ENCODE results near the gene HECTD2. TPM values are rescaled to one million over a fixed set of nuclear protein-coding genes. Genes with fewer than 3 reads are reported as not detected.
"Not testable (repeated sequence)": the region's sequence is repeated elsewhere in the genome, so short reads cannot be mapped to it uniquely, and the experiment has no call there.

Gene HECTD2
- total RNA-seq, 2 experiments from 2014 or later: 7.0 to 7.2 TPM

DNA sequence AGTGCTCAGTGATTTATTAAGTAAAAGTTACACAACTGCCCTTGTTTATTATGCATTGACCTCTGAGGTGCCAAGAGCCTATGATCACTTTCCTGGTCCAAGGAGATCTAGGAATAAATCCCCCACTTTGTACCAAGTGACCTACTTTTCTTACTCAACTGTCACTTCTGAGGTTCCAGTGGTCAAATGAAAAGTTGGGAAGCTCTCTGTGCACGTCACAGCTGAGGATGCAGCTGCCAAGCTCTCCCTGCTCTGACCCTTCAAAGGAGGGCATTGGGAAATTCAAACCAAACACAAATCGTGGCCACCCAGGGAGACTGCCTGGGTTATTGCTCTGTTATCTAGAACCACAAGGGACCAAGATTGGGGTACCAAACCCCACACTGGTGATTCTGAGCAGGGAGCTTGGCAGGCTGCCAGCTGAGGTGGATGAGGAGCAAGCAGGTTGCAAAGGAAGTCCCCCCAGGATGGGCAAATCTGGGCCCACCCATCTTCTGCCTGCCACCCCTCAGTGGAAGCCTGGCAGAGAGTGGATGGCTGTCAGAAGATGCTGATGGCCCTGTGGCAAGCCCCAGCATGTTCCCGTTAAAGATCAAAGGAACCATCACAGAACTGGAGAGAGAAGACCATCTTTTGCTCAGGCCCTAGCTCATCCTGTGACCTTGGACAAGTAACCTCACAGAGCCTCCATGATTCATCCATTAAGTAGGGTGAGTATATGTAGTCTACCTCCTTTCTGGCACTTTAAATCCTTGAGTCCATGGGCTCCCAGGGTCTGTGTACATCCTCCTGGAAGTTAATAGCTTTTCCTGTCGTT, 116.0 kb downstream of the HECTD2 start:
- ChIA-PET POLR2A (no interaction called here), CTCF (no interaction called here)

DNA sequence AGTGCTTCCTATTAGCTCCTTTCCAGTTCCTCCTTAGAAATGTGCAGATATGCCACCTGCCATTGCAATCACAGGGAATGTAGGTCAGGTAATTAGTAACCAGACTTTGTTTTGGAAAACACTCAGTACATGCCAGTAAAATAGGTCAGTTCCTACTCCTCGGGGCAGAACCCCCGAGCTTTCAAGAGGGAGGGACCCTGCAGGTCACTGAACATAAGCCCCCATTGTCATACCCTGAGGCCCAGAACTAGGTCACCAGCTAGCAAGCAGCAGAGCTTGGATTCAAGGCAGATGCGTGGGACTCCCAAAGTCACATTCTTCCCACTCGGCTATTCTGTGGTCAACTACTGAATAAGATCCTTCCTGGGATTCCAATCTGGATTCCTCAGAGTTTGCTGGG, 117.9 kb downstream of the HECTD2 start:
- ChIA-PET CTCF (no interaction called here), POLR2A (no interaction called here)

DNA sequence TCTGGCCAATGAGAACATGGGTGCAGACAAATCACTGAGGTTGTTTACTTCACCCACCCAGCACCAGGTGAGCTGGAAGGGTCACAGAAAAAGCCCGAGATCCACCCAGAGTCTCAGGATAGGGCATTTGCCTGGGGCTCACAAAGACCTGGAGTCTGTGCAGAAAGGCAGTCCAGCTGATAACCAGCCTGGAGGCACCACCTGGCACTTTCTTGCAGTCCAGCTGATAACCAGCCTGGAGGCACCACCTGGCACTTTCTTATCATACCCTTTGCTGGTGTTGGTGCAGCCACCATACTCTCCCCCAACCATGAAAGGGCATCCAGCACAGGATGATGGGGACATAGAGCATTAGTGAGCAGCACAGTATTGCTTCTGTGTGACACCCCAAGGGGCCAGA, 118.6 kb downstream of the HECTD2 start:
- ChIA-PET CTCF (no interaction called here), POLR2A (no interaction called here)

DNA sequence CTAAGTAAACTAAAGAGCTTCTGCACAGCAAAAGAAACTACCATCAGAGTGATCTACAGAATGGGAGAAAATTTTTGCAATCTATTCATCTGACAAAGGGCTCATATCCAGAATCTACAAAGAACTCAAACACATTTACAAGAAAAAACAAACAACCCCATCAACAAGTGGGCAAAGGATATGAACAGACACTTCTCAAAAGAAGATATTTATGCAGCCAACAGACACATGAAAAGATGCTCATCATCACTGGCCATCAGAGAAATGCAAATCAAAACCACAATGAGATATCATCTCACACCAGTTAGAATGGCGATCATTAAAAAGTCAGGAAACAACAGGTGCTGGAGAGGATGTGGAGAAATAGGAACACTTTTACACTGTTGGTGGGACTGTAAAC, 124.6 kb downstream of the HECTD2 start:
- POLR2A ChIA-PET, CTCF ChIA-PET: not testable (repeated sequence)

DNA sequence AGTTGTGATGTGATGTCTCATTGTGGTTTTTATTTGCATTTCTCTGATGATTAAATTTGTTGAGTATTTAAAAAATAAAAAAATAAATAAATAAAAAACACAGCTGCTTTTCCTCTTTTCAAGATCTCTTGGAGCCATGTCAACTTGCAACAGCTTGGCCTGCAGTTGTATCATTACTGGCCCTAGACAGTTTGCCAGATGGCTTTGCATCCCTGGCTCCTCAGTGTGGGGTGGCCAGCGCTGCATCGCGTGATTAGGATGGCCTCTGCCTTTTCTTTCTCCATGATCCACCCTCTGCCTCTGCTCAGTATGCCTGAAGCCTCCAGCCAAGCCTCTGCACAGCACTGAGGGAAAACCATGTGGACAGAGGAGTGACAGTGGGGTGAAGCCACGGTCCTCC, 126.0 kb downstream of the HECTD2 start:
- POLR2A ChIA-PET: no interaction called here
- CTCF ChIA-PET: no interaction called here

DNA sequence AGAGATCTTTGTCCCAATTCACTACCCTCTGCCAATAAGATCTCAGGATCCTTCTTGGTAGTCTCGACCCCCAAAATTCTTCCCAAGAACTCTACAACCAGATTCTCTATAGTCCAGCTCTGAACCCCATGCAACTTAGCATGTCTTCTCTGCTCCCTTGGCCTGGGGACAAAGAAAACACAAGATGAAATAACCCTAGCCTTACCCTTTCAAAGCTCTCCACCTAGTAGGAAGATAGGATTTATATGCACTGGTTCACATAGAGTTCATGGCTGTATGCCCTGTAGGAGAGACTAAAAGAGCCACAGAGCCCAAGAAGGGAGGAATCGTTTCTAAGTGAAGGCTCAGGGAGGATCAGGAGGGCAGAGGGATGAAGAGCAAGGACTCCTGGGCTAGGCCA, 126.6 kb downstream of the HECTD2 start:
- ChIA-PET POLR2A (no interaction called here), CTCF (no interaction called here)

DNA sequence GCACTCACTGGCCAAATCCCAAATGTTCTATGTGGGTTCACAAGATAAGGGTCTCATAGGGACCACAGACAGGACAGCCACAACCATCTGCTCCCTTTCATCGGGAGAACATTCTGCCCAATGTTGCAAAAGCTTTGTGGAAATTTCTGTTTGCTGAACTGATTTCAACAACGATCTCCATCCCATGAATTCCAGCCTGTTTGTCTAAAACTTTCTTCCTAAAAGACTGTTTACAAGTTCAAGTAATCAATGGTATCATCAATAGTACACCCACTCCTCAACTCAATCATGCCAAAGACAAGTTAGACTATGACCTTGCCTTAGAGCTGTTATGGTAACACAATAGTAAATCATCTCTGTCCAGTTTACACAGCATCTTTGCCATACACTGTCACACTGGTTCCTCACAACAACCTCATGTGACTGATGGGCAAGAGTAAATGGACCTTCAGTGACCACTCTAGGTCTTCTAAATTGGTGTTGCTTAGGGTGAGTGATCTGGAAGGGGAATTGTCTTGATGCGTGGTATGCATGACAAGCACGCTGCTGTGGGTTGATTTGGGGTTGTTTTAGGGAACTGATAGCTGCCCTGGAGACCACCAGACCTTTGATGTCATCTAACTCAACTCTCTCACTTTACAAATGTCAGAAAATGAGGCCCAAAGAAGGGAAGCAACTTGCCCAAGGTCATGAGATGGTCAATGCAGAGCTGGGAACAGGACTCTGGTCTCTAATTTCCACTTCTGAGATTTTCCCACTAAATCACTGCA, 127.7 kb downstream of the HECTD2 start:
- ChIA-PET CTCF (no interaction called here), POLR2A (no interaction called here)

DNA sequence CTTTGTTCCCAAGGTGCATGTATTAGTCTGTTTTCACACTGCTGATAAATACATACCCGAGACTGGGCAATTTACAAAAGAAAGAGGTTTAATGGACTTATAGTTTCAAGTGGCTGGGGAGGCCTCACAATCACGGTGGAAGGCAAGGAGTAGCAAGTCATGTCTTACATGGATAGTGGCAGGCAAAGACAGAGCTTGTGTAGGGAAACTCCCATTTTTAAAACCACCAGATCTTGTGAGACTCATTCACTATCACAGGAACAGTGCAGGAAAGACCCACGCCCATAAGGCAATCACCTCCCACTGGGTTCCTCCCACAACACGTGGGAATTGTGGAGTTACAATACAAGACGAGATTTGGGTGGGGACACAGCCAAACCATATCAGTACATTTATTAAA, 129.8 kb downstream of the HECTD2 start:
- ChIA-PET CTCF (no interaction called here), POLR2A (no interaction called here)

DNA sequence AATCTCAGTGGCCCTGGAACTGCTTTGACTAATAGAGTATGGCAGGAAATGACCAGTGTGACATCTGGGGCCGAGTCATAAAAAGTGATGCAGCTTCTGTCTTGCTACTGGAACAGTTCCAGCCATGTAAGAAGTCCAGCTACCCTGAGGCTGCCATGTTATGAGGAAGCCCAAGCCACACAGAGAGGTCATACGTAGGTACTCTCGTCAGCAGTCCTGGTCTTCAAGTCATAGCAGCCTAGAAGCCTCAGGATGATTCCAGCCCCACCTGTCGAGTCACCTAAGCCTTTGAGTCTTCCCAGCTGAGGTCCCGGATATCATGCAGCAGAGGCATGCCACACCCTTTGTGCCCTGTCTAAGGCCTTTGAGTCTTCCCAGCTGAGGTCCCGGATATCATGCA, 130.6 kb downstream of the HECTD2 start:
- ChIA-PET POLR2A (no interaction called here), CTCF (no interaction called here)

DNA sequence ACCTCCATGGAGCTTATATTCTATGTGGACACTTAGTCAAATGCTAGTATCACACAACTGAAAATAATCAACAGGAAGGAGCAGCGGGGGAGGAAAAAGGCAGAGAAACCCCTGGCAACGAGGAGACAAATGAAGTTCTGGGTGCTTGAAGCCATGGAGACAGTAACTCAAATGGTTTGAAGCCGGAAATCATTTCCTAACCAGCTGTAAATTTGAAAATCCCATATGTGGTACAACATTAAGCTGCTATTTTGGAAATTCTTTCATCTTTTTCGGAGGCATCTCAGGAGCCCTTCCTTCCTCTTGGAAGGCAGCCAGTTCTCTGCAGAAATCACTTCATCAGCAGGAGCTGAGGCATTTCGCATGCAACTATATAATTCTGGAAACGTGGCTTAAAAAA, 131.3 kb downstream of the HECTD2 start:
- ChIA-PET CTCF (no interaction called here), POLR2A (no interaction called here)

DNA sequence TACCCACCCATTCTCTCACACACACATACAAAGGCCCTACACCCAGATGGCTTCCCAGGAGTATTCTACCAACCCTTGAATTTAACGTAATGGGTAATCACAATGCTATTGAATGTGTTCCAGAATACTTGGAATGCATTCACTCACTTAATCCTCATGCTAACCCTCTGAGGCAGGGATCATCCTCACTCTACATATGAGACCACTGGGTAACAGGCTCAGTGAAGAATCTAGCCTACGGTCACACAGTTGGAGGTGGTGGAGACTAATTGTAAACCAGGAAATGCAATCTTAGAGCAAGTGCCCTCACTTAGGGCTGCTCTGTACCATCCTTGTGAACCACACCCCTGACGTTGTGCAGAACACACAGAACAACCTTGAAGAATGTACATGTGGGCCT, 135.2 kb downstream of the HECTD2 start:
- POLR2A ChIA-PET: no interaction called here
- CTCF ChIA-PET: no interaction called here

DNA sequence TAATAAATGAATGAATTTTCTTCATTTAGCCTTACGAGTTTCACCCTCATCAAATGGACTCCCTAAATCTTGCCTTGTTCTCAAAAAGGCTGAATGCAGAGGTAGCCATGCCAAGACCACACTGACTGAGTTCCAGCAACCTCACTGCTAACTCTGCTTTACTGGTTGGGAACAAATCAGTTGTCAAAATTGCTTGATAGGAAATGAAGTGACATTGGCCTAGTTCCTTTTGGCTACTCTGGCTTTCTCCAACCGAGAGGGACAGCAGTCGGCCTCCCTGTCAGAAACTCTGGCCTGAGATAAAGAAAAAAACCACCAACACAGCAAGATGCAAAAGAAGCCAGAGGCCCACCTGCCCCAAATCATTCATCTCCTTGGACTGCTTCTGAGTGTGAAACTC, 135.7 kb downstream of the HECTD2 start:
- ChIA-PET CTCF (no interaction called here), POLR2A (no interaction called here)

DNA sequence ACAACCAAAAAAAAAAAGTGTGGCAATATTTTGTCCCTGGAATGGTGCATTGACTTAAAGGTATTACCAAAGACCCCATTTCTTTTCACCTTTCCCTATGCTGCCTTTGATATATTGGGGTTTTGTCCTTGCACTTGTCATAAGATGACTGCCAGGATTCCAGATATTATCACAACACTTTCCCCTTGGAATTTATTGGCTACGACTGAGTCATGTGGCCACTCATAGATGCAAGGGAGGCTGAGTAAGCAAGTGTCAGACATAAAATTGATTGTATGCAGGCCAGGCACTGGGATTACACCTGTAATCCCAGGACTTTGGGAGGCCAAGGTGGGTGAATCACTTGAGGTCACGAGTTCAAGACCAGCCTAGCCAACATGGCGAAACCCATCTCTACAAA, 139.1 kb downstream of the HECTD2 start:
- CTCF ChIA-PET: no interaction called here

DNA sequence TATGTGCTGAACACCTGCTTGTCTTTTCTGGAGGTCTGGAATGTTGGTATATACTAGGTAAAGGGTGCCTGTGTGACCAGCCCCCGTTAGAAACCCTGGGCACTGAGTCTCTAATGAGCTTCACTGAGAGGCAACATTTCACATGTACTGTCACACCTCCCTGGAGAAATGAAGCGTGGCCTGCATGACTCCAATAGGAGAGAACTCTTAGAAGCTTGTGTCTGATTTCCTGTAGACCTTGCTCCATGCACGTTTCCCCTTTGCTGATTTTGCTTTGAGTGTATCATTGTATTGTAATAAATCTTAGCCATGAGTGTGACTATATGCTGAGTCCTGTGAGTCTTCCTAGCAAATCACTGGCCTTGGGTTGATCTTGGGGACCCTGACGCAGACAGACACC, 139.9 kb downstream of the HECTD2 start:
- ChIA-PET POLR2A (no interaction called here), CTCF (no interaction called here)

More for the DNA sequence above, 139.1 kb downstream of the HECTD2 start:
- POLR2A ChIA-PET: no interaction called here

DNA sequence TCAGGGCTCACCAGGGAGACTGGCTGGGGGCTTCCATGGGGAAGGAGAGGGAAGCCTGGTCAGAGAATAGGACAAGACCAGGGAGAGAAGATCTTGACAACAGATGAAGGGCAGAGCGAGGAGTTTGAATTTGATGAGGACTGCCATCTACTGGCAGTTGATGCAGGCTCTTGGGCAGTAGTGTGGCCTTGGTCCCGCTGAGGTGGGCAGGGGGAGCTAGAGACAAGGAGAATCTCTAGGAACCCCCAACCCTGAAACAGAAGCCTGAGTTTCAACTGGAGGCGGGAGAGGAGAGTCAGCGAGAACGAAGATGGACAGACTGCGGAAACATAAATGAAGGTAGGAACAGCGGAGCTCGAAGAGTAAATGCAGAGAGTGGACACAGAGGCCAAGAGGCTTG, 141.7 kb downstream of the HECTD2 start:
- ChIA-PET POLR2A (no interaction called here), CTCF (interaction anchor here (1.0 to 1.7 kb wide), 2 partner anchors 14 to 164 kb away, joined by 3 to 5 read pairs; no protein-coding TSS in a partner anchor)

DNA sequence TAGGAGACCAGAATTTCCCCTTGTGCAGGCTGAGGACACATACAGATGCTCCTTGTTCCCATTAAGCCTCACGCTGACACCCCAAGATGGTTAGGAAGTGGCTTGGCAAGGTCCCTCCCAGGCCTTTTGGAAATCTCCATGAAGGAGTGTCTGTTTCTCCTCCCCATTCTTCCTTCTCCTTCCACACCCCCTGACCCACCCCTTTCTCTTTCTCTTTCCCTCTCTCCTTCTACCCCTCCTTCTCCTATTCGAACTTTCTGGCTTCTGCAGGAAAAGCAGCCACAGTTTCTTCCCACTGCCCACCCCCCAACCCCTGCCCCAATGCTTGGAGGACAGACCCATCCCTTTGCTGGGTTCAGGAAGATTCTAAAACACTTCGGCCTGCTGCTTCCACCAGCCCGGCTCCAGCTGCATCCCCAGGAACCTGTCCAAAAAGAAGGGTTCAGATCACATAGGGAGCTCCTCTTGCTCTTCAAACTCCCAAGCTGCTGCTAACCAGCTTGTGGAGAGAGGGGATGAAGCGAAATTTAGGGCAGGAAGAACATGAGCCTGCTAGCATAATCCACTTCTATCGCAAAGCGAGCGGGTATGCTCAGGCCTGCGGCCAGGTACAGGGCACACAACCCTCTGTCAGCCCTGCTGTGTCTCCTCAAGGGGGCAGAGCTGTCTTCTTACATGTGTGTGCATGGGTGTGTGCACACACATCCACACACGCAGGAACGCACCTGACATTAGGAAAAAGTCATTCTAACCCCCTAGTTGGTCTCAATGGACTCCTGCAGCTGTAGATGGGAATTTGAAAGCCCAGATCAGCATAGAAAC, 142.3 kb downstream of the HECTD2 start:
- CTCF ChIA-PET: interaction anchor here (0.7 to 1.7 kb wide), 4 partner anchors 13 to 954 kb away, joined by 3 to 5 read pairs (median 3); no protein-coding TSS in a partner anchor
- POLR2A ChIA-PET: no interaction called here

DNA sequence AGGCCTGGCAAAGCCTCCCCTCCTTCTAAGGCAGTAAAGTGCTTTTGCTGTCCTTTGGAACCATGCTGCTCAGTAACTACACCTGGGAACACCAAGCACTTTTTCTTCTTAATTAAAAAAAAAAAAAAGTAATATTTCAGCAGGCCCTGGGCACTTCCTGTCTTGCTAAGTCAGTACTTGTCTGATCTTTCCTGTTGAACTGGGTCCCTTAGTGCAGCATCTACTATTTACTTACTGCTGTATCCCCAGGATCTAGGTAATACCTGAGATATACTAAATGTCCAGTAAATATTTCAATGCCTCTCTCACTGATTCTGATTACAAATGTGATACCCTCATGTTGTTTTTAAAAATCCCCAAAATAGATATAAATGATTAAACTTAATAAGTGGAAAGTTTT, 145.3 kb downstream of the HECTD2 start:
- POLR2A ChIA-PET: no interaction called here
- CTCF ChIA-PET: no interaction called here

DNA sequence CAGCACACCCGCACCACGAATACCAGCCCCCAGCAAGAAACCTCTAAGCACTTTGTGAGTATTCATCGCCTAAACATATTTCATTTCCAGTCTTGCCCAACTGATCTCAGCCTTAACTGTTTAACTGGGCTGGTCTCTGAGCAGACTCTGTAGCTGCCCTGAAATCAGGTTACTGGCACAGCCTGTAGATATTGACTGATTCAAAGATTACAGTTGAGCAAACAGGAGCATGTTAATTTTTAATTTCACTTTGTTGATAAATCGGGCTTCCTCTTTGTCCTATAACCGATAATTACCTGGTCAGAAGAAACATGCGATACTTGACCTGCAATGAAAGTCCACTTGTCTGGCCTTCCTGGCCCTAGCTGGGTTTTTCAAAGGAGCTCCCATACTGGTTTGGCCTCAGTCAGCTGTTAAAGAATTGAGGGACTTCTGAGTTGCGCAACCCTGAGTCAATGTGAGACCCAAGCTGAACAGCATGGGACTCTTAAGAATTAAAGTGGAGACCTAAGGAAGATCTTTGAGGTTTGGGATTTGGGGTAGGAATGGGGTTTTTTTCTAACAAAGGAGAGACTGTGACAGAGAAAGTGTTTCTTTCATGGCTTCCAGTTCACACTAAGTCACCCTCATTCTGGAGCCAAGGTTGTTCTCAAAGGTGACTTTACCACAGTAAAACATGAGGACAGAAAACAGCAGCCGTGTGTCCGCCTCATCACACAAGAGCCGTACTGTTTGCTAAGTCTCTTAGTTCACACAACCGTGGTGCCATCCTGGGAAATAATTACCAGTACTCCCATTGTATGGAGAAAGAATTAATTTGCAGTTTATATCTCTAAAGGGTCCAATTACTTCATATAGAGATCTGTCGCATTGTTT, 146.8 kb downstream of the HECTD2 start:
- CTCF ChIA-PET: no interaction called here
- POLR2A ChIA-PET: no interaction called here

DNA sequence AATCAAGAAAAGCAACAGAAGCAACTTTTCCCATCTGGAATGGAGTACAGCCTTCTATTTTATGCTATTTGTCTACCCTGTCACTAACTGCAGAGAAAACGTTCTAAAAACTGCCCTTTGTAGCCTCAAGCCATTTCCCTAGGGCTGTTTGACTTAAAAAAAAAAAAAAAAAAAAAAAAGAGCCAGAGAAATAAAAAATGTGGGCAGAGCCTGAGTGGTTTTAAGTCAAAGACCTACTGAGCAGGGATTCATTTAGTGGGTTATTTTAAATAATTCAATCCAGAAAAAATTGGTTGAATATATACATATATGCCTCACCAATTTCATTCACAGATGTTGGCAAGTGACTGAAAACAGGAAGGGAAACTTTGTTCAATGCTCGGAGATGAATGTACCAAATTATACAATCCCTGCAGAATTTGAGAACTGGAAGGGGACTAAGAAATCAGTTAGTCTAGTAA, 147.5 kb downstream of the HECTD2 start:
- ChIA-PET POLR2A (no interaction called here), CTCF (no interaction called here)

DNA sequence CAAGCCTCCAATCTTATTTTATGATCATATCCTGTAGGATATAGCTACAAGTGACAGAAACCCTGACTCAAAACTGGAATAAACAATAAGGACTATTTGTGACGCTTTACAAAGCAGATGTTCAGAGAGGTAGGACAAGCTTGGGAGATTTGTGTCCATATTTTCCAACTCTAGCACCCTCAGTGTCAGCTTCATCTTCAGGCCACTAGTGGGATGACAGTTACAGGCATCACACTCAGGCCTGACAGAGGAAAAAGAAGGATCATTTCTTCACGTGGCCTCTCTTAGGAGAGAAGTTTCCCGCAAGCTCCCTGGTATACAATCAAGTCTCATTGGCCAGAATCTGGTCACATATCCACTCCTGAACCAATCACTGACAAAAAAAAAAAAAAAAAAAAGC, 148.3 kb downstream of the HECTD2 start:
- POLR2A ChIA-PET: interaction anchor here (1.0 kb wide), 1 partner anchor 11 kb away, joined by 4 read pairs; no protein-coding TSS in a partner anchor

More for the DNA sequence above, 148.3 kb downstream of the HECTD2 start:
- CTCF ChIA-PET: no interaction called here
